Stimulated activated CD8-positive, alpha-beta memory T cell treated with anti-CD3 and anti-CD28 coated beads, Interleukin-12 subunit alpha, Interleukin-12 subunit beta, amount 100 ng/mL, for 1 hour (primary cell): ENCODE results near the gene ADGRE2.

Source experiments
- DNase-seq: peaks from one replicate; pipeline ENCODE4 v3.0.0-alpha.2; 2020; ENCODE audit warnings: low read depth

The ADGRE2 gene

DNA sequence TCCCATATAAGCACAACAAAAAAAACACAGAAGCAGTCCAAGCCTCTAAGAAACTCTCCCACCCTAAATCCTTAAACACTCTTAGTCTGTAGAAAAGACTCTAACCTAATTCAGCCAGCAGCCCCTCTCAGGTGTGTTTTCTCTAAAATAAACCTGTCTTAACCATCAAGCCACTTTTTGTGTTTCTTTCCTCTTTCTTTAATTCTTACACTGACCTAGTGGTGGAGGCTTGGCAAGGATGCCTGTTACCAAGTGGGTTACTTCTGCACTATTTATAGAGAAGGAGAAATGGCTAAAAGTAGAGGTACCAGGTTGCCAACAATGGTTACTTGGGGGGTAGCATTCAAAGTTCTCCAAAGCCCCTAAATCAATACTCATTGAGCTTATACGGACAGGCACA is 44.8 kb downstream of the ADGRE2 start:
- DNase-seq = no peak

DNA sequence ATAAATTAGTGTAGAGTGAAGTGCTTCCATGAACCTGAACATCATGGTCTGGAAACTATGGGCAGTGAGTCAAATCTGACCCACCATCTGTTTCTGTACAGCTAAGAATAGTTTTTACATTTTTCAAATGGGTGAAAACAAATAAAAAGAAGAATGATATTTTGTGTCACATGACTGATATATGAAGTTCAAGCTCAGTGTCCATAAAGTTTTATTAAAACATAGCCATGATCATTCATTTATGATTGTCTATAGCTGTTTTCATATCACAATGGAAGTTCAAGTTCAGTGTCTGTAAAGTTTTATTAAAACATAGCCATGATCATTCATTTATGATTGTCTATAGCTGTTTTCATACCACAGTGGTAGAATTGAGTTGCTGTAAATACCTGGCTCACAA is 45.9 kb downstream of the ADGRE2 start:
- no peak for DNase-seq

- no peak for DNase-seq
These were observed 47.2 kb downstream of the ADGRE2 start for GRCh38 chr19:14731200-14731599.

DNA sequence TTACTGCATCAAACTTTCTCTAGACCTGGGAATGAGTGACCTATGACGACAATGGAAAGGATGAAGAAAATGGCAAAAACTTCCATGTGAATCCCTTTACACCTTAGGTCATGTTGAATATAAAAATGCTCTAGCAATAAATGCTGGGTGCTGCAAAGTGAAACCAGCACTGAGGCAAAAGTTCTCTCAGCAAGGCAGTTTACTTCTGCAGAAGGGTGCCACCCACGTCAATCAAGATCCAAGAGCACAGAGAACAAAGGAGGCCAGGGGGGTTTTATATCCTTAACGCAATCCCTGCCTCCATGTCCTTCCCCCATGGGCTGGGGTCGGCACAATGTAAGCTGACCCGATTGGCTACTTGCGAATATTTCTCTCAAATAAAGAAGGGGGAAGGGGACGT is 49.8 kb downstream of the ADGRE2 start:
- DNase-seq = no peak

DNA sequence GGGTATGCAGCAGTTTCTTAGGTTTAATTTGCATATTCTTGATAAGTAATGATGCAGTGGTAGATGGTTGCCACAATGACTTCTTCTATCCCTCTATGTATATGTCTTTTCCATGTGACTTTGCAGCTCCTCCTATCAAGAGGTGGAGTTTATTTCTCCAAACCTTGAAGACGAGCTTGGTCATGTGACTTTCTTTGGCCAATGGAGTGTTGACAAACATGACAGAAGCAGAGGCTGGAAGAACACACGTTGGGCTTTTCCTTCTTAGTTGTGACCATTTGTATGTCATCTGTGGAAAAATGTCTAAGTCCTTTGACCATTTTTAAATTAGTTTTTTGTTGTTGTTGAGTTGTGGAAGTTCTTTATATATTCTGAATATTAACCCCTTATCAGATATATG is 56.2 kb downstream of the ADGRE2 start:
- no peak for DNase-seq

- DNase-seq = no peak
These were observed 59.2 kb downstream of the ADGRE2 start for GRCh38 chr19:14719162-14719561.

- no peak for DNase-seq
These were observed 59.7 kb downstream of the ADGRE2 start for GRCh38 chr19:14718522-14719116.

GRCh38 chr19:14715841-14716240 is 62.5 kb downstream of the ADGRE2 start:
- no peak for DNase-seq

- DNase-seq = no peak
These were observed 73.9 kb downstream of the ADGRE2 start for GRCh38 chr19:14704450-14704849.

DNA sequence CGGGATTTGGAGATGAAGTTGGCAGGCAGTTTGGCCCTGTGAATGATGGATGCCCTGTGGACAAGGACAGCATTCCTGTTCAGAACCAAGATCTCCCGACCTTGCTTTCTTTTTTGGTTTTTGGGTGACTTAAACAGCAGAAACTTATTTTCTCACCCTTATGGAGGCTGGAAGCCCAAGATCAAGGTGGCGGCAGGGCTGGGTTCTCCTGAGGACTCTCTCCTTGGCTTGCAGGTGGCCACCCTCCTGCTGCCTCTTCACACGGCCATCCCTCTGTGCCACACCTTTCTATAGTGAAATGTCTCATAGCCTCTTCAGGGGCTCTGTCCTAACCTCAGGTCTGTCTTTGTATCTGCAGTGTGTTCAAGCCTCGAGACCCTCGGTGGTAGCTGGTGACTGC is 74.5 kb downstream of the ADGRE2 start:
- no peak for DNase-seq

DNA sequence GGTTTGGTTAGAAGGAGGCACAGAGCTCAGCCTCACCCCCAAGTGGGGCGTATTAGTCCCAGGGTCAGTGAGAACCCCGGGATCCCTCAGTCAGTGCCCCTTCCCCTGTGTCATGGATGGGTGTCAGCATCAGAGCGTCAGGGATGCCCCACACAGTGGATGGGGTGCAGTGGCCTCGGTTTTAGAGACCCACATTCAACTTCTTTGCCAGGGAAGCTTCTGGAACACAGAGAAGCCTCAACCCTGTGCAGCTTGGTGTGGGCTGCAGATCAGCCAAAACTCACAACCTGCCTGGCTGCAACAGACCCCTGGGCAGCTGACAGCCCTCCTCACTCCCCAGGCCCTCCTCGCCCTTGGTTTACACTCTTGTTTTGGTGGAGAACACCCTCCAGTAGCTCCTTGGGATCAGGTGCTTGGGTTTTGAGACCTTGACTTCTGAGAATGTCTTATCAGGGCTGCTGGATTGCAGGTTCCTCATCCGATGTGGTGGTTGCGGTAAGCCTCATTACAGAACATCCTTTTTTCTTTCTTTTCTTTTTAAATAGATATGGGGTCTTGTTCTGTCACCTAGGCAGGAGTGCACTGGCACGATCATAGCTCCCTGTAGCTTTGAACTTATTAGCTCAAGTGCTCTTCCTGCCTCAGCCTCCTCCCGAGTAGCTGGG is 77.5 kb downstream of the ADGRE2 start:
- DNase-seq = no peak

GRCh38 chr19:14699641-14700040 is 78.7 kb downstream of the ADGRE2 start:
- DNase-seq = no peak

DNA sequence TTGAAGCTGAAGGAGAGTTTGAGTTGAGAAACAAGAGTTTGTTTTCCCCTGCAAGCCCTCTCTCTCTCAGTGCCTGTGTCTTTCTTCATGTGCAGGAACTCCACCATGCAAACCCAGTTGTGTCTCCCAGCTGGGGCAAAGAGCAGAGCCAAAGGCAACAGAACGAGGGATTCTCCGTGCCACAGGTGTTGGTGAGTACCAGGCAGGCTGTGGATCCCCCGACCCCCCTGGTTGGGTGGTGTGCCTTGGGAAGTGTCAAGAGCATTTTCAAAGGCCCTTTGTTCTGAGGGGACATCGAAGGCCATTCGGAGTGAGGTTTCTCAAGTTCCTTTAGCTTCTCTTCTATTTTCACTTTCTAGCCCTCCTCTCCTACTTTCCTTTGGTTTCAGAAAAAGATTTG is 82.9 kb downstream of the ADGRE2 start:
- DNase-seq = no peak

DNA sequence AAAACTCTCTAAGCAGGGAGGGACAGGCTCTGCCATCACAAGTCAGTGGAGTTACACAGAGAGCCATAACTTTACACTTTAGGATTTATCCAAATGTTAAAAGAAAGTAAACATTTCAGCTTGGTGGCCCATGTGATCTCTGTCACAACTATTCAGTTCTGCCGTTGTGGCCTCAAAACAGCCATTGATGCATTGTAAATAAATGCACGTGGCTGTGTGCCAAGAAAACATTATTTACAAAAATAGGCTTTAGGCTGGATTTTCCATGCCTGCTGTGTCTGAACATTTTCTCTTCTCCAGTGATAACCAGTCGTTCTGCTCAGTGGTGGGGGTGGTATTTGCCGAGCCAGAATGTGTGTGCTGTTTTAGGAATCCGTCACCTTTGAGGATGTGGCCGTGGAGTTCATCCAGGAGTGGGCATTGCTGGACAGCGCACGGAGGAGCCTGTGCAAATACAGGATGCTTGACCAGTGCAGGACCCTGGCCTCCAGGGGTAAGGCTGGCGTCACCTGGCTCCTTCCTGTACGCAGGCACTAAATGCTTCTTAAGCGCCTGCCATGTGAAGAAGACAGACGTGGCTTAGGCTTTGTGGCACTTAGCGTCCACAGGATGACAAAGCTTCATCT is 83.6 kb downstream of the ADGRE2 start:
- no peak for DNase-seq

DNA sequence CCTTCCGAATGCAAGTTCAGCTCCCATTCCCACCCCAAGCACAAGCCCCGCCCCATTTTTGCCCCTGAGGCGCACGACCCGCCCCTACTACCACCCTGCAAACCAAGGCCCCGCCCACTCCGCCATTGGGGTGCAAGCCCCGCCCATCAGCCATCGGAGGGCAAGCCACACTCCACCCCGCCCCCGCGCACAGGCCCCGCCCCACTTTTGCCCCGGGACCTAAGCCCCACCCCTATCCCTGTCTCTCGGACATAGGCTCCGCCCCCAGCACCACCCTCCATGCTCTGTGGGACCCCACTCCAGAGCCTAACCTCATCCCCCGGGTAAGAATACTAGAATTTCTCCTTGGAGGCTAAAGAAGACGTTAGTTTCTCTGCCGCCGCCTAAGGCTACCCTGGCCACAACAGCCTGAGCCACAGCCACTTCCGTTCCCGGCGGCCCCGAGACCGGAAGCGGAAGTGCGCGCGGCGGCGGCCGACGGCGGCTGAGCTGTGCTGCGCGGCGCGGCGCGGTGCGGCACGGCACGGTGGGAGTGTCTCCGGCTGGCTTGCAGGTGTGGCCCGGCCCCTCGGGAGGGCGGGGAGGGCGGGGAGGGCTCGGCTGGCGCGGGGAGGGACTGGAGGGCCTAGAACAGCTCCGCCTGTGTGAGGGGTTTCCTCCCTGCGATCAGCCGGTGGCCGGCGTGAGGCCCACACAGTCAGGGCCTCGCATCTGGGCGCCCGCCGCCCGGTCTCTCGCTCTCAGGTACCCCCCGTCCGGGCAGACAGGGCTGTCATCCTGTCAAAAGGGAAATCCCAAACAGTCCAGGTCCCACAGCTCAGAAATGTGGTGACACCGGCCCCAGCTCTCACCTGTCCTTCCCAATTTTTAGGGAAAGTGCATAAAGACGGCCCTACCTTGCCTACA is 88.5 kb downstream of the ADGRE2 start, which contains the start of gene ZNF333:
Gene ZNF333 (plus strand): TSS at position 451 of the 906 bp plus-strand sequence. CDS start 3,444 bp downstream, outside the sequence.
- peak; percentile 97 for DNase-seq

DNA sequence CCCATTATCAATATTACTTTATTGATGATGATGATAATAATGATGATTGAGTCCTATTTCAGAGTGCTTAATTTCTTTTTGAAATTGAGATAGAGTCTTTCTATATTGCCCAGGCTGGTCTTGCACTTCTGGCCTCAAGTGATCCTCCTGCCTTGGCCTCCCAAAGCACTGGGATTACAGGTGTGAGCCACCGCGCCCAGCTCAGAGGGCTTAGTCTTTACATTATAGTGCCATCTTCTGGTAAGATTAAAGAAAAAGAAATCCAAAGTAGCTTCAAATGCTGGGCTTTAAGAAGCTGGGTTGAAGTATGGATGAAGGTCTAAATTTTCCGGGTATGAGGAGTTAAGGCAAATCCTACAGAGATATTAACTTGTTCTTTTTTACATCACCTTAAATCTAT is 91.9 kb downstream of the ADGRE2 start:
- no peak for DNase-seq

- no peak for DNase-seq
These were observed 94.9 kb downstream of the ADGRE2 start for GRCh38 chr19:14683439-14683838.
